Measurements from ENCODE around the gene ARF4. TPM values are rescaled to one million over a fixed set of nuclear protein-coding genes. Genes with fewer than 3 reads are reported as not detected.

The ARF4 gene
- 102 and 138 TPM in 2 replicates for total RNA-seq (ENCODE audit: low replicate concordance)

GRCh38 chr3:57597127-57597923, at the start of gene ARF4:
Gene ARF4 (minus strand): TSS chr3:57597344. CDS start chr3:57597140, 204 bp downstream.
- H3K36me3 ChIP-seq: peaks cover 5% of the 10 kb centered on the region
- peak; percentile 99 for DNase-seq (ENCODE audit: low spot score)
- H3K4me1 Mint-ChIP-seq: peaks cover 31% of the 10 kb centered on the region
- H3K36me3 Mint-ChIP-seq: peaks cover 5% of the 10 kb centered on the region
- peaks cover 18% of the 10 kb centered on the region for H3K4me1 ChIP-seq
- no peaks in the 10 kb centered on the region for H3K9me3 ChIP-seq (ENCODE audit: low read depth)
- peaks cover 62% of the 10 kb centered on the region for H3K79me2 ChIP-seq (ENCODE audit: low read depth)
- no peaks in the 10 kb centered on the region for H3K27me3 ChIP-seq
- peak within 1 kb of the TSS; percentile 98 for H3K27ac Mint-ChIP-seq
- peak within 1 kb of the TSS; percentile 96 for H3K9ac ChIP-seq
- H4K20me1 ChIP-seq (ENCODE audit: low read depth): peaks cover 42% of the 10 kb centered on the region
- peak within 1 kb of the TSS; percentile 97 for H3K4me2 ChIP-seq
- H3K27me3 Mint-ChIP-seq (ENCODE audit: insufficient read depth, low read depth): peaks cover 3% of the 10 kb centered on the region
- TF ChIP-seq EZH2 (IDR thresholded peaks at IDR 0.05) (peak; percentile 52), EZH2phosphoT487 (IDR thresholded peaks at IDR 0.05) (no peak)
- TF ChIP-seq, protein P1, sequence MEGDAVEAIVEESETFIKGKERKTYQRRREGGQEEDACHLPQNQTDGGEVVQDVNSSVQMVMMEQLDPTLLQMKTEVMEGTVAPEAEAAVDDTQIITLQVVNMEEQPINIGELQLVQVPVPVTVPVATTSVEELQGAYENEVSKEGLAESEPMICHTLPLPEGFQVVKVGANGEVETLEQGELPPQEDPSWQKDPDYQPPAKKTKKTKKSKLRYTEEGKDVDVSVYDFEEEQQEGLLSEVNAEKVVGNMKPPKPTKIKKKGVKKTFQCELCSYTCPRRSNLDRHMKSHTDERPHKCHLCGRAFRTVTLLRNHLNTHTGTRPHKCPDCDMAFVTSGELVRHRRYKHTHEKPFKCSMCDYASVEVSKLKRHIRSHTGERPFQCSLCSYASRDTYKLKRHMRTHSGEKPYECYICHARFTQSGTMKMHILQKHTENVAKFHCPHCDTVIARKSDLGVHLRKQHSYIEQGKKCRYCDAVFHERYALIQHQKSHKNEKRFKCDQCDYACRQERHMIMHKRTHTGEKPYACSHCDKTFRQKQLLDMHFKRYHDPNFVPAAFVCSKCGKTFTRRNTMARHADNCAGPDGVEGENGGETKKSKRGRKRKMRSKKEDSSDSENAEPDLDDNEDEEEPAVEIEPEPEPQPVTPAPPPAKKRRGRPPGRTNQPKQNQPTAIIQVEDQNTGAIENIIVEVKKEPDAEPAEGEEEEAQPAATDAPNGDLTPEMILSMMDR (IDR thresholded peaks at IDR 0.05): peak; percentile 35
- no peaks in the 10 kb centered on the region for H3K9me3 Mint-ChIP-seq
- H3K4me3 ChIP-seq: peak within 1 kb of the TSS; percentile 88
- H3K4me3 Mint-ChIP-seq: peak within 1 kb of the TSS; percentile 98
- peak within 1 kb of the TSS; percentile 85 for H2AFZ ChIP-seq (replicated peaks)
- H3F3A ChIP-seq (ENCODE audit: low read depth): peaks cover 13% of the 10 kb centered on the region
- peak within 1 kb of the TSS; percentile 100 for H3K27ac ChIP-seq

GRCh38 chr3:57646723-57647122, 49.6 kb upstream of the ARF4 start:
- Histone ChIP-seq H3K36me3 (peaks cover 5% of the 10 kb centered on the region), H4K20me1 (ENCODE audit: low read depth) (no peaks in the 10 kb centered on the region), H3K79me2 (ENCODE audit: low read depth) (no peaks in the 10 kb centered on the region), H3K9ac (no peak overlapping the region), H2AFZ (replicated peaks) (no peak overlapping the region), H3K27ac (no peak overlapping the region), H3K4me1 (no peaks in the 10 kb centered on the region), H3K27me3 (no peaks in the 10 kb centered on the region), H3K9me3 (ENCODE audit: low read depth) (no peaks in the 10 kb centered on the region), H3F3A (ENCODE audit: low read depth) (no peaks in the 10 kb centered on the region), H3K4me3 (no peak overlapping the region), H3K4me2 (no peak overlapping the region)
- H3K9me3 Mint-ChIP-seq: peaks cover 24% of the 10 kb centered on the region
- no peak for DNase-seq (ENCODE audit: low spot score)
- H3K4me3 Mint-ChIP-seq: no peak overlapping the region
- no peaks in the 10 kb centered on the region for H3K27me3 Mint-ChIP-seq (ENCODE audit: insufficient read depth, low read depth)
- no peaks in the 10 kb centered on the region for H3K4me1 Mint-ChIP-seq
- peaks cover 49% of the 10 kb centered on the region for H3K36me3 Mint-ChIP-seq
- TF ChIP-seq EZH2 (IDR thresholded peaks at IDR 0.05): no peak
- TF ChIP-seq, protein P1 (IDR thresholded peaks at IDR 0.05): no peak
- TF ChIP-seq EZH2phosphoT487 (IDR thresholded peaks at IDR 0.05): no peak
- H3K27ac Mint-ChIP-seq: no peak overlapping the region

GRCh38 chr3:57644740-57645139, 47.6 kb upstream of the ARF4 start:
- Histone ChIP-seq H2AFZ (replicated peaks) (no peak overlapping the region), H3K4me1 (no peaks in the 10 kb centered on the region), H3K36me3 (peaks cover 14% of the 10 kb centered on the region), H3K79me2 (ENCODE audit: low read depth) (no peaks in the 10 kb centered on the region), H3K9me3 (ENCODE audit: low read depth) (no peaks in the 10 kb centered on the region), H4K20me1 (ENCODE audit: low read depth) (no peaks in the 10 kb centered on the region), H3K9ac (no peak overlapping the region), H3K27ac (no peak overlapping the region), H3F3A (ENCODE audit: low read depth) (no peaks in the 10 kb centered on the region), H3K4me2 (no peak overlapping the region), H3K4me3 (no peak overlapping the region), H3K27me3 (no peaks in the 10 kb centered on the region)
- peaks cover 44% of the 10 kb centered on the region for H3K36me3 Mint-ChIP-seq
- H3K27me3 Mint-ChIP-seq (ENCODE audit: insufficient read depth, low read depth): no peaks in the 10 kb centered on the region
- peaks cover 21% of the 10 kb centered on the region for H3K9me3 Mint-ChIP-seq
- DNase-seq (ENCODE audit: low spot score): no peak
- no peaks in the 10 kb centered on the region for H3K4me1 Mint-ChIP-seq
- H3K27ac Mint-ChIP-seq: no peak overlapping the region
- no peak overlapping the region for H3K4me3 Mint-ChIP-seq
- no peak for TF ChIP-seq EZH2phosphoT487 (IDR thresholded peaks at IDR 0.05)
- no peak for TF ChIP-seq EZH2 (IDR thresholded peaks at IDR 0.05)
- TF ChIP-seq, protein P1 (IDR thresholded peaks at IDR 0.05): no peak

Measured in neural progenitor cell (in vitro differentiated cells).